Activated CD4-positive, alpha-beta memory T cell treated with anti-CD3 and anti-CD28 coated beads for 36 hours (primary cell): ENCODE results near the gene PXT1. TPM values are rescaled to one million over a fixed set of nuclear protein-coding genes. Genes with fewer than 3 reads are reported as not detected.
"Not testable (repeated sequence)": the region's sequence is repeated elsewhere in the genome, so short reads cannot be mapped to it uniquely, and the experiment has no call there.

Experiments
- CTCF ChIA-PET: fragments of 350-600 bp; sonication (Branson Sonifier 250); formaldehyde crosslinking; loops from one replicate; lab custom pipeline; 2021; ENCODE audit warnings: antibody characterized with exemption, inconsistent platforms; lab: Charles Lee
- POLR2A ChIA-PET: fragments of 350-600 bp; sonication (Branson Sonifier 250); formaldehyde crosslinking; loops from one replicate; lab custom pipeline; 2021; ENCODE audit warnings: antibody characterized with exemption; lab: Charles Lee
- DNase-seq: peaks from one replicate; pipeline ENCODE4 v3.0.0-alpha.2; 2020
- H3K27ac Mint-ChIP-seq: one replicate; pipeline ENCODE4 v1.8.0; 2021; ENCODE audit warnings: mixed read lengths
- H3K27me3 Mint-ChIP-seq: one replicate; pipeline ENCODE4 v1.8.0; 2021; ENCODE audit warnings: mixed read lengths
- H3K36me3 Mint-ChIP-seq: one replicate; pipeline ENCODE4 v1.8.0; 2021; ENCODE audit warnings: mixed read lengths
- H3K4me1 Mint-ChIP-seq: one replicate; pipeline ENCODE4 v1.8.0; 2021; ENCODE audit warnings: low read depth, mixed read lengths
- H3K4me3 Mint-ChIP-seq: one replicate; pipeline ENCODE4 v1.8.0; 2021; ENCODE audit warnings: mild to moderate bottlenecking, mixed read lengths
- H3K9me3 Mint-ChIP-seq: one replicate; pipeline ENCODE4 v1.8.0; 2021; ENCODE audit warnings: mixed read lengths
- intact Hi-C: fragments of 100-400 bp; cut with micrococcal nuclease; formaldehyde crosslinking; loops from one replicate; pipeline ENCODE4 v1.15.1; 2023
- total RNA-seq, 2 experiments: library from RNA; stranded (reverse); gene quantifications; one replicate each; pipeline ENCODE4 v1.2.3, GENCODE V29; 2021

PXT1 gene
- total RNA-seq, 2 experiments from 2014 or later = 0.22 to 0.29 TPM

DNA sequence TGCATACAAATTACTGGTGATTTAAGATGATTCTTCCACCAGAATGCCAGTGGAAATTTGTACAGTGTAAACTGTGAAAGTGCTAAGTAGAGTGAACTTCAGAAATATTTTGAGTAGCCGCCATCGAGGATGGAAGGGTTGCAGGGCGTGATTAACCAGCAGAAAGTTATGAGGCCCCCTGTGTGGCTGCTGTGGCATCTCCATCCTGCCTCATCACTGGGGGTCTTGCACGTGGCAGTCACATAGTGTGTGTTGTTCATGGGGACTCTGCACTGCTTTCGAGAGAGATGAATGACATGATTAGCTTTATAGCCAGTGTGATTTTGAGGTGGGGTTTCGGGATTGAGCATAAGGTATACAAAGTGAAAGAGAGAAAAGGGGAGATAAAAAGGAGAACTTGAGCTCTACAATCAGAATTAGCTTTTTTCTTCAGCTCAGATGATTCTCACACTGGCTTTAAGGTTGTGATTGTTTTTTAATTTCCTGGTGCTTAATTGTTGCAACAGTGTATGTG lies 26.6 kb upstream of the PXT1 start:
- ChIA-PET POLR2A (interaction anchor here (0.5 kb wide), 1 partner anchor 26 kb away, joined by 3 read pairs; no protein-coding TSS in a partner anchor), CTCF (no interaction called here)
- H3K27me3 Mint-ChIP-seq = no peaks in the 10 kb centered on the region
- H3K9me3 Mint-ChIP-seq = no peaks in the 10 kb centered on the region
- peaks cover 19% of the 10 kb centered on the region for H3K4me1 Mint-ChIP-seq
- peak overlapping the region; percentile 29 for H3K27ac Mint-ChIP-seq
- DNase-seq = no peak
- intact Hi-C loops = no loop called here
- H3K4me3 Mint-ChIP-seq = no peak overlapping the region
- H3K36me3 Mint-ChIP-seq = peaks cover 17% of the 10 kb centered on the region

DNA sequence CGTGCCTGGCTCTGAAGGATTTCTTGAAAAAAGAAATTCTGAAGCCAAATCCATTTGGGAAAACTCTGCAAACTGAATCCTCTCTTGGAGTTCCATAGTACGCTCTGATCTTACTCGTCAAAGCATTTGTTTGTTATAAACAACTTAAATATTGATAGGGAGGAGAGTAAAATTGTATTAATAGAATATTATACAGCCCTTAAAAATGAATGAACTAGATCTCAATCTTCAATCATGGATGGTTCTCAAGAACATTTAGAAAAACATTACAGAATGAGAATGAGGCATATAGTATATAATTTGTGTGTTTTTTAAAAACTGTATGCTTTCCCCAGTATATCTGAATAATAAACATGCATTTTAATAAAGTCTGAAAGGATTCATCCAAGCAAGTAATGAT lies 25.0 kb upstream of the PXT1 start:
- ChIA-PET CTCF (no interaction called here), POLR2A (no interaction called here)
- Mint-ChIP-seq H3K27ac (no peak overlapping the region), H3K4me1 (peaks cover 27% of the 10 kb centered on the region), H3K9me3 (no peaks in the 10 kb centered on the region), H3K27me3 (no peaks in the 10 kb centered on the region), H3K4me3 (no peak overlapping the region), H3K36me3 (peaks cover 22% of the 10 kb centered on the region)
- intact Hi-C loops = no loop called here
- no peak for DNase-seq

DNA sequence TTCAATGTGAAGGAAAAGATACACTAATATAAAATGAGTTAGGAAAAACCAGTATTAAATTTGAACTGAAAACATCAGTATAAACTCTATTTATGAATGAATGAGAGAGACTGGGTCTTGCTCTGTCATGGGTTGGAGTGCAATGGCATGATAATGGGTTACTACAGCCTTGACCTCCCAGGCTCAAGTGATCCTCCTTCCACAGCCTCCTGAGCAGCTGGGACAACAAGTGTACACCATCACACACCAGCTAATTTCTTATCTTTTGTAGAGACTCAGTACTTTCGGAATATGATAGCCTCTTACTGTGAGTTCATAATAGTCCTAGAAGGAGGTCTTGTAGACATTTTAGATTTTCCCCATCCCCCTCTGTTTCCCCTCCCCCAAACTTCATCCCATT lies 21.6 kb upstream of the PXT1 start:
- ChIA-PET POLR2A (no interaction called here), CTCF (no interaction called here)
- Mint-ChIP-seq H3K36me3 (peaks cover 17% of the 10 kb centered on the region), H3K27me3 (no peaks in the 10 kb centered on the region), H3K9me3 (no peaks in the 10 kb centered on the region), H3K27ac (no peak overlapping the region), H3K4me1 (peaks cover 34% of the 10 kb centered on the region), H3K4me3 (no peak overlapping the region)
- DNase-seq = no peak
- intact Hi-C loops = no loop called here

DNA sequence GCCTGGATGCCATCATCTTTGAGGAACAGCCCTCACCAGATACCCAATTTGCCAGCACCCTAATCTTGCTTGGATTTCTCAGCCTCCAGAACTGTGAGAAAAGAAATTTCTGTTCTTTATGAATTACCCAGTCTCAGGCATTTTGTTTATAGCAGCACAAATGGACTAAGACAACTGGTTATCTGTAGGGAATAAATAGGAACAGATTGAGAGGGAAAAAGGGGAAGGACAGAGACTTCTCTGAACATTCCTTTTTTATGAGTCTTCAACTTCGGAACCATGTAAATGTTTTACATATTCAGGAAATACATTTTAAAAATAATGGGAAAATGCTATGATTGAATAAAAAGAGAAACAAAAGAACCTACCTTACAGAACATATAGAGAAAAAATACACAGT lies 21.0 kb upstream of the PXT1 start:
- Mint-ChIP-seq H3K4me3 (no peak overlapping the region), H3K9me3 (no peaks in the 10 kb centered on the region), H3K27me3 (no peaks in the 10 kb centered on the region), H3K27ac (no peak overlapping the region), H3K4me1 (peaks cover 31% of the 10 kb centered on the region), H3K36me3 (peaks cover 15% of the 10 kb centered on the region)
- ChIA-PET CTCF (no interaction called here), POLR2A (no interaction called here)
- intact Hi-C loops = no loop called here
- no peak for DNase-seq

DNA sequence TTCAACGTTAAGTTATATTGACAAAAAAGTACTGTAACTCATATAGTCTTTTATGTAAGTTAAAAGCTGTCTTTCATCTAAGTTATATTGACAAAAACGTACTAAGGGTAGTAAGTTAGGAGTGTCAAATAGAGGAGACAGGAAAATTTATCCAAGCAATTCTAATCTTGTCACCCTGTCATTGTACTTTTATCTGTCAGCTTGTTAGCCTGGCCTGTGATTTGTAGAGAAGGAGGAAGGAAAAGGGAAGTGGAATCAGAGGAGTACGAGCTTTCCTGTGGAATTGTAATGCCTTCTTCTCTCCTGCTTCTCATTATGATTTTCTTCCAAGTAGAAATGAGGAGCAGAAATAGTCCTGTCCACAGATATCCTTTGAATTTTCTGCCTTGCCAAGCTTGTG lies 19.0 kb upstream of the PXT1 start:
- POLR2A ChIA-PET = no interaction called here
- peaks cover 33% of the 10 kb centered on the region for H3K4me1 Mint-ChIP-seq
- peaks cover 16% of the 10 kb centered on the region for H3K36me3 Mint-ChIP-seq
- no peak overlapping the region for H3K4me3 Mint-ChIP-seq
- DNase-seq = no peak
- H3K27me3 Mint-ChIP-seq = no peaks in the 10 kb centered on the region
- intact Hi-C loops = no loop called here
- no peak overlapping the region for H3K27ac Mint-ChIP-seq
- H3K9me3 Mint-ChIP-seq = no peaks in the 10 kb centered on the region
- CTCF ChIA-PET = interaction anchor here (1.3 kb wide), 1 partner anchor 159 kb away, joined by 3 read pairs; no protein-coding TSS in a partner anchor

DNA sequence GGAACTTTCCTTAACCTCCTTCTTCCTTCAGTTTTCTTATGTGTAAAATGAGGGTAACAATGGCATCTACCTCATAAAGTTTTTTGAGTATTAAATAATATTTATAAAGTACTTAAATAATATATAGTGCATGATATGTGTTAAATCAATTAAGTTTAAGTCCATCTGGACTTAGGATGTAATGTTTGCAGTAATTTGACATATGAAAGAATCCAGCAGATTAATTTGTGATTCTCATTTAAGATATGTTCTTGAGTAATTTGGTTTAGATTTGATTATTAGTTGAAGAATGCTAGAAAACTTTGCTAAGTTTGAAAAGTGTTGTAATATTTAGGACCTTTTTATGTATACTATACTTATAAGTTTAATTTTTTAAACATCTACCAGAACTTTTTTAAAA lies 18.3 kb upstream of the PXT1 start:
- H3K9me3 Mint-ChIP-seq = no peaks in the 10 kb centered on the region
- no peak overlapping the region for H3K4me3 Mint-ChIP-seq
- intact Hi-C loops = no loop called here
- CTCF ChIA-PET = interaction anchor here (1.3 kb wide), 1 partner anchor 158 kb away, joined by 3 read pairs; no protein-coding TSS in a partner anchor
- peaks cover 16% of the 10 kb centered on the region for H3K36me3 Mint-ChIP-seq
- DNase-seq = no peak
- POLR2A ChIA-PET = no interaction called here
- H3K27me3 Mint-ChIP-seq = no peaks in the 10 kb centered on the region
- H3K4me1 Mint-ChIP-seq = peaks cover 33% of the 10 kb centered on the region
- no peak overlapping the region for H3K27ac Mint-ChIP-seq

DNA sequence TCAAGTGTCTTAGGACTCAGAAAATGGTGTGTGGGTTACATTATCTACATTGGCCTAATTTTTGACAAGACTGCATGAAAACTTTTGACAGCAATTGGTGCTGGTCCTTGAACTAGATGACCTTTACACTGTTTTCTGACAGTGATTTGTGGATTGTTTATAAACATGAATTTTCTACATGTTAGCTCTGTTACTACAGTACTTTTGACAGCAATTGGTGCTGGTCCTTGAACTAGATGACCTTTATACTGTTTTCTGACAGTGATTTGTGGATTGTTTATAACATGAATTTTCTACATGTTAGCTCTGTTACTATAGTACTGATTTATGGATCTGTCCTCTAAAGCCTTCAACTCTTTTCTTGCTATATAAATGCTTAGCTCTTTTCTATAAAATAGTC lies 16.8 kb upstream of the PXT1 start:
- H3K4me3 Mint-ChIP-seq = no peak overlapping the region
- no peaks in the 10 kb centered on the region for H3K27me3 Mint-ChIP-seq
- no peak for DNase-seq

DNA sequence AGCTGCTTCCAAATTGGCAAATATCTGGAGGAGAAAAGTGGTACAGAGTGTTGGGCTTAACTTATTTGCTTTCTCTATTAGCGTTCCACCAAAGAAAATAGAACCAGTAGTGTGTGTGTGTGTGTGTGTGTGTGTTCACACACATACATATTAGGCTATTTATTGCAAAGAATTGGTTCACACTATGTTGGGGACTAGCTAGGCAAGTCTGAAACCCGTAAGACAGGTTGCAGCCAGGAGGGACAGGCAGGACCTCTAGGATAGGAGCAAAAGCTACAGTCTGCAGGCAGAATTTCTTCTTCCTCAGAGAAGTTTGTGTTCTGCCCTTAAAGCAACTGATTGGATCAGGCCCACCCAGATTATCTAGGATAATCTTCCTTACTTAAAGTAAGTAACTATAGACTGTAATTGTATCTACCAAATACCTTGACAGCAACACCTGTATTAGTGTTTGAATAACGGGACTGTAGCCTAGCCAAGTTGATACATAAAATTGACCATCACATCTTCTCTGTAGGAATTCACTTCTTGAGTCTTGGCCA lies 12.9 kb upstream of the PXT1 start:
- POLR2A ChIA-PET = no interaction called here
- DNase-seq = no peak
- Mint-ChIP-seq H3K36me3 (peaks cover 6% of the 10 kb centered on the region), H3K9me3 (no peaks in the 10 kb centered on the region), H3K4me3 (no peak overlapping the region), H3K4me1 (peaks cover 11% of the 10 kb centered on the region), H3K27ac (no peak overlapping the region), H3K27me3 (no peaks in the 10 kb centered on the region)
- CTCF ChIA-PET = interaction anchor here (0.6 to 1.3 kb wide), 2 partner anchors 32 to 158 kb away, joined by 3 read pairs; no protein-coding TSS in a partner anchor
- intact Hi-C loops = no loop called here

More for the DNA sequence above, 16.8 kb upstream of the PXT1 start:
- ChIA-PET CTCF (interaction anchor here (1.0 kb wide), 1 partner anchor 119 kb away, joined by 6 read pairs; no protein-coding TSS in a partner anchor), POLR2A (interaction anchor here (0.6 kb wide), 1 partner anchor 16 kb away, joined by 4 read pairs; no protein-coding TSS in a partner anchor)
- peaks cover 28% of the 10 kb centered on the region for H3K4me1 Mint-ChIP-seq
- peaks cover 16% of the 10 kb centered on the region for H3K36me3 Mint-ChIP-seq
- intact Hi-C loops = no loop called here
- no peaks in the 10 kb centered on the region for H3K9me3 Mint-ChIP-seq
- H3K27ac Mint-ChIP-seq = no peak overlapping the region

DNA sequence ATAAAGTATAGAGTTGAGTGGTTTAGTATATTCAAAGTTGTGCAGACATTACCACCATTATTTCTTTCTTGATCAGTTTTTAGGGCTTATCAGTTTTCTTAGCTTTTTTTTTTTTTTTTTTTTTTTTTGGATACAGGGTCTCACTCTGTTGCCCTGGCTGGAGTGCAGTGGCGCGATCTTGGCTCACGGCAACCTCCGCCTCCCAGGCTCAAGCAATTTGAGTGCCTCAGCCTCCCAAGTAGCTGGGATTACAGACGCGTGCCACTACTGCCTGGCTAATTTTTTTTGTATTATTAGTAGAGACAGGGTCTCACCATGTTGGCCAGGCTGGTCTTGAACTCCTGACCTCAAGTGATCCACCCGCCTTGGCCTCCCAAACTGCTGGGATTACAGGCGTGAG lies 10.2 kb upstream of the PXT1 start:
- H3K4me1 Mint-ChIP-seq = peaks cover 23% of the 10 kb centered on the region
- H3K27ac Mint-ChIP-seq = not testable (repeated sequence)

DNA sequence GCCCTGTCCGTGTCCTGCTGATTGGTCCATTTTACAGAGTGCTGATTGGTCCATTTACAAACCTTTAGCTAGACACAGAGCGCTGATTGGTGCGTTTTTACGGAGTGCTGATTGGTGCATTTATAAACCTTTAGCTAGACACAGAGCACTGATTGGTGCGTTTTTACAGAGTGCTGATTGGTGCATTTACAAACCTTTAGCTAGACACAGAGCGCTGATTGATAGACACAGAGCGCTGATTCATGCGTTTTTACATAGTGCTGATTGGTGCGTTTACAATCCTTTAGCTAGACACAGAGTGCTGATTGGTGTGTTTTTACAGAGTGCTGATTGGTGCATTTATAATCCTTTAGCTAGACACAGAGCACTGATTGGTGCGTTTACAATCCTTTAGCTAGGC lies 6.5 kb upstream of the PXT1 start:
- H3K4me3 Mint-ChIP-seq, intact Hi-C loops, H3K27me3 Mint-ChIP-seq, H3K27ac Mint-ChIP-seq, H3K9me3 Mint-ChIP-seq, CTCF ChIA-PET, DNase-seq, POLR2A ChIA-PET: not testable (repeated sequence)
- peaks cover 27% of the 10 kb centered on the region for H3K36me3 Mint-ChIP-seq
- peaks cover 39% of the 10 kb centered on the region for H3K4me1 Mint-ChIP-seq

More for the DNA sequence above, 10.2 kb upstream of the PXT1 start:
- H3K9me3 Mint-ChIP-seq, H3K27me3 Mint-ChIP-seq, intact Hi-C loops, CTCF ChIA-PET, DNase-seq, POLR2A ChIA-PET, H3K4me3 Mint-ChIP-seq: not testable (repeated sequence)
- H3K36me3 Mint-ChIP-seq = peaks cover 23% of the 10 kb centered on the region

DNA sequence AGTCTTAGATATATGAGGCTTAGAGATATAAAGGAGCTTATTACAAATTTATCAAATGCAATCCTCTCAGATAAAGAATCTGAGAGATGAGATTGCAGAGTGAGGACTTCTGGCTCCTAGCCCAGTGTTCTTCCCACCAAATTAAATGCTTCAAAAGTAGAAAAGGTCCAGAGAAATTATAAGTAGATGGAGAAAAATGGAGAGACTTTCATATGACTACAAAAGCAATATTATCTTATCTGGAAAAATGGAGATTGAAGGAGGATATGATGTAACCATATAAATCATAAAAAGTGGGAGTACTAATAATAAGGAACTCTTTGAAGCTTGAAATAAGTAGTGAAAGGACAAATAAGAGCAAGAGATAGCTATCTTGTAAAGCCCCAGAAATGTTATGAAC lies 3.0 kb upstream of the PXT1 start:
- Mint-ChIP-seq H3K27me3 (no peaks in the 10 kb centered on the region), H3K4me1 (peaks cover 50% of the 10 kb centered on the region), H3K4me3 (peak overlapping the region; percentile 11), H3K36me3 (peaks cover 27% of the 10 kb centered on the region), H3K9me3 (peaks cover 4% of the 10 kb centered on the region), H3K27ac (peak overlapping the region; percentile 11)
- DNase-seq = no peak
- POLR2A ChIA-PET = interaction anchor here (1.0 kb wide), 1 partner anchor 22 kb away, joined by 3 read pairs; no protein-coding TSS in a partner anchor
- intact Hi-C loops = no loop called here
- CTCF ChIA-PET = no interaction called here

DNA sequence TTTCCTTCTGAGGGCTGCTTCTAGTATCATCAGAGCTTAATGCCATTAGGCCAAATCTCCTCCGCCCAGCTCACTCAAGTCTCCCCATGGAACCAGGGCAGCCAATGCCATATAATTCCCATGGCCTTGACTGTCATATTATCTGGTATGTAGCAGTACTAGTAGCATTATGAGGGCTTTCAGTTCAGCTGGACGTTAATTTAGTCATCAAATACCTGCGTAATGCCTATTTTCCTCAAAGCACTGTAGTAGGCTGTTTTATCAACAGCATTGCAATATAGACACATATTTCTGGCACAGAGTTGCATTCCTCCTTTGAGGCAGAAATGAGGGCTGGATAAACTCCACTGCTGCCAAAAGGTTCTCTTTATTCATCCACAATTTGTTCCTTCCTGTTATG lies 1.8 kb upstream of the PXT1 start:
- POLR2A ChIA-PET = interaction anchor here (1.0 kb wide), 1 partner anchor 149 kb away, joined by 3 read pairs; no protein-coding TSS in a partner anchor
- DNase-seq = no peak
- Mint-ChIP-seq H3K36me3 (peaks cover 25% of the 10 kb centered on the region), H3K4me1 (peaks cover 41% of the 10 kb centered on the region), H3K27ac (peak overlapping the region; percentile 97), H3K9me3 (peaks cover 4% of the 10 kb centered on the region), H3K27me3 (no peaks in the 10 kb centered on the region), H3K4me3 (peak overlapping the region; percentile 97)
- CTCF ChIA-PET = interaction anchor here (1.2 to 1.8 kb wide), 2 partner anchors 21 to 142 kb away, joined by 3 to 12 read pairs; no protein-coding TSS in a partner anchor
- intact Hi-C loops = loop anchor here (5.0 kb wide), 4 partner anchors 247 to 417 kb away; partner anchors contain the start of genes BRPF3 and MAPK14
